Measurements from ENCODE around the gene FERMT3.

The FERMT3 gene

GRCh38 chr11:64186492-64187165 lies 19.9 kb upstream of the FERMT3 start:
- no peak for DNase-seq

GRCh38 chr11:64192434-64192833 lies 14.1 kb upstream of the FERMT3 start:
- DNase-seq = no peak

- DNase-seq = no peak
Observed at GRCh38 chr11:64196626-64197025, 9.9 kb upstream of the FERMT3 start.

- no peak for DNase-seq
Observed at GRCh38 chr11:64198511-64198910, 8.0 kb upstream of the FERMT3 start.

- no peak for DNase-seq
Observed at GRCh38 chr11:64201543-64201942, 5.0 kb upstream of the FERMT3 start.

- no peak for DNase-seq
Observed at GRCh38 chr11:64202992-64203391, 3.5 kb upstream of the FERMT3 start.

GRCh38 chr11:64203421-64204079 lies 3.0 kb upstream of the FERMT3 start:
- DNase-seq = no peak

GRCh38 chr11:64204080-64204440 lies 2.5 kb upstream of the FERMT3 start:
- DNase-seq = no peak

- DNase-seq = peak; percentile 84
Observed at GRCh38 chr11:64204464-64204989, 2.0 kb upstream of the FERMT3 start.

- DNase-seq = peak; percentile 85
Observed at GRCh38 chr11:64207256-64208085, 950 bp downstream of the FERMT3 start.

- no peak for DNase-seq
Observed at GRCh38 chr11:64208086-64208795, 1.7 kb downstream of the FERMT3 start.

- DNase-seq = no peak
Observed at GRCh38 chr11:64208796-64209562, 2.5 kb downstream of the FERMT3 start.

GRCh38 chr11:64209563-64209843 lies 3.0 kb downstream of the FERMT3 start:
- DNase-seq = no peak

- DNase-seq = no peak
Observed at GRCh38 chr11:64210301-64211020, 3.9 kb downstream of the FERMT3 start.

- DNase-seq = no peak
Observed at GRCh38 chr11:64211181-64211872, 4.8 kb downstream of the FERMT3 start.

- DNase-seq = no peak
Observed at GRCh38 chr11:64216879-64217278, 10.4 kb downstream of the FERMT3 start.

GRCh38 chr11:64218628-64219353 lies 12.3 kb downstream of the FERMT3 start:
- DNase-seq = no peak

GRCh38 chr11:64219354-64219684 lies 12.8 kb downstream of the FERMT3 start:
- DNase-seq = no peak

GRCh38 chr11:64219755-64220154 lies 13.2 kb downstream of the FERMT3 start:
- no peak for DNase-seq

GRCh38 chr11:64220271-64220670 lies 13.8 kb downstream of the FERMT3 start:
- DNase-seq = no peak

GRCh38 chr11:64220798-64221197 lies 14.3 kb downstream of the FERMT3 start:
- DNase-seq = no peak

Measured in activated CD8-positive, alpha-beta memory T cell treated with anti-CD3 and anti-CD28 coated beads, Interleukin-2, amount 50 U/mL, for 4 hours (primary cell).